HL-60 (cell line): ENCODE measurements around the gene EPHB3.

Source experiments
- GABPA ChIP-seq: IDR thresholded peaks from 2 replicates; pipeline ENCODE4 v1.6.1; 2012; ENCODE audit warnings: low read depth
- POLR2AphosphoS5 ChIP-seq: IDR thresholded peaks from 2 replicates; pipeline ENCODE4 v1.6.1; 2012; ENCODE audit warnings: low read depth
- SPI1 ChIP-seq: IDR thresholded peaks from 2 replicates; pipeline ENCODE4 v1.6.1; 2012; ENCODE audit warnings: low read depth, mild to moderate bottlenecking, borderline replicate concordance
- TF ChIP-seq, protein P1 (sequence below): IDR thresholded peaks from one replicate; pipeline ENCODE4 v1.5.1; 2011; ENCODE audit warnings: low read length, control low read depth, inconsistent platforms; ENCODE audit not compliant: insufficient read depth
- TF ChIP-seq, protein P2 (sequence below): IDR thresholded peaks from 2 replicates; pipeline ENCODE4 v1.6.1; 2012; ENCODE audit warnings: low read depth; ENCODE audit not compliant: insufficient replicate concordance

DNA sequence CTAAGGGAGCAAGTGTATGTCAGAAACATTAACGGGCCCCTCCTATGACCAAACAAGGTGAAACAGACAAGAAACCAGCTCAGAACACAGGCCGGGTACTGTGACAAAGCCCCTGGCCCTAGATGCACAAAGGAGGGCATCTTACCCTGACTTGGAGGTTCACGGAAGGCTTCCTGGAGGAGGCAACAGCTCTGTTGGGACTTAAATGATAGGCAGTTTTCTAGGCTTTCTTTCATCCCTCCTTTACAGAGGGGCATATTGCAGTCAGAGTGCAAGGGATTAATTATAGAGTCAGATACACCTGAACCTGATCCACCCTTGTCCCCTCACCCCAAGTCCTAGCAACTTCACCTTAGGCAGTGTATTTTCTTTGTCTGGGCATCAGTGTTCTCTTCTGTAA is 8.4 kb downstream of the EPHB3 start:
- TF ChIP-seq, protein P1, sequence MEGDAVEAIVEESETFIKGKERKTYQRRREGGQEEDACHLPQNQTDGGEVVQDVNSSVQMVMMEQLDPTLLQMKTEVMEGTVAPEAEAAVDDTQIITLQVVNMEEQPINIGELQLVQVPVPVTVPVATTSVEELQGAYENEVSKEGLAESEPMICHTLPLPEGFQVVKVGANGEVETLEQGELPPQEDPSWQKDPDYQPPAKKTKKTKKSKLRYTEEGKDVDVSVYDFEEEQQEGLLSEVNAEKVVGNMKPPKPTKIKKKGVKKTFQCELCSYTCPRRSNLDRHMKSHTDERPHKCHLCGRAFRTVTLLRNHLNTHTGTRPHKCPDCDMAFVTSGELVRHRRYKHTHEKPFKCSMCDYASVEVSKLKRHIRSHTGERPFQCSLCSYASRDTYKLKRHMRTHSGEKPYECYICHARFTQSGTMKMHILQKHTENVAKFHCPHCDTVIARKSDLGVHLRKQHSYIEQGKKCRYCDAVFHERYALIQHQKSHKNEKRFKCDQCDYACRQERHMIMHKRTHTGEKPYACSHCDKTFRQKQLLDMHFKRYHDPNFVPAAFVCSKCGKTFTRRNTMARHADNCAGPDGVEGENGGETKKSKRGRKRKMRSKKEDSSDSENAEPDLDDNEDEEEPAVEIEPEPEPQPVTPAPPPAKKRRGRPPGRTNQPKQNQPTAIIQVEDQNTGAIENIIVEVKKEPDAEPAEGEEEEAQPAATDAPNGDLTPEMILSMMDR = no peak
- no peak for TF ChIP-seq GABPA
- no peak for TF ChIP-seq POLR2AphosphoS5
- no peak for TF ChIP-seq SPI1
- TF ChIP-seq, protein P2, sequence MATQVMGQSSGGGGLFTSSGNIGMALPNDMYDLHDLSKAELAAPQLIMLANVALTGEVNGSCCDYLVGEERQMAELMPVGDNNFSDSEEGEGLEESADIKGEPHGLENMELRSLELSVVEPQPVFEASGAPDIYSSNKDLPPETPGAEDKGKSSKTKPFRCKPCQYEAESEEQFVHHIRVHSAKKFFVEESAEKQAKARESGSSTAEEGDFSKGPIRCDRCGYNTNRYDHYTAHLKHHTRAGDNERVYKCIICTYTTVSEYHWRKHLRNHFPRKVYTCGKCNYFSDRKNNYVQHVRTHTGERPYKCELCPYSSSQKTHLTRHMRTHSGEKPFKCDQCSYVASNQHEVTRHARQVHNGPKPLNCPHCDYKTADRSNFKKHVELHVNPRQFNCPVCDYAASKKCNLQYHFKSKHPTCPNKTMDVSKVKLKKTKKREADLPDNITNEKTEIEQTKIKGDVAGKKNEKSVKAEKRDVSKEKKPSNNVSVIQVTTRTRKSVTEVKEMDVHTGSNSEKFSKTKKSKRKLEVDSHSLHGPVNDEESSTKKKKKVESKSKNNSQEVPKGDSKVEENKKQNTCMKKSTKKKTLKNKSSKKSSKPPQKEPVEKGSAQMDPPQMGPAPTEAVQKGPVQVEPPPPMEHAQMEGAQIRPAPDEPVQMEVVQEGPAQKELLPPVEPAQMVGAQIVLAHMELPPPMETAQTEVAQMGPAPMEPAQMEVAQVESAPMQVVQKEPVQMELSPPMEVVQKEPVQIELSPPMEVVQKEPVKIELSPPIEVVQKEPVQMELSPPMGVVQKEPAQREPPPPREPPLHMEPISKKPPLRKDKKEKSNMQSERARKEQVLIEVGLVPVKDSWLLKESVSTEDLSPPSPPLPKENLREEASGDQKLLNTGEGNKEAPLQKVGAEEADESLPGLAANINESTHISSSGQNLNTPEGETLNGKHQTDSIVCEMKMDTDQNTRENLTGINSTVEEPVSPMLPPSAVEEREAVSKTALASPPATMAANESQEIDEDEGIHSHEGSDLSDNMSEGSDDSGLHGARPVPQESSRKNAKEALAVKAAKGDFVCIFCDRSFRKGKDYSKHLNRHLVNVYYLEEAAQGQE = no peak
